Cardiac muscle cell (in vitro differentiated cells and primary cell): Measurements from ENCODE around the gene UPK1A. TPM values are rescaled to one million over a fixed set of nuclear protein-coding genes. Genes with fewer than 3 reads are reported as not detected.

ENCODE experiments used
- DNase-seq, 2 donors: peaks; one replicate each; pipeline versions ENCODE4 v3.0.0 to v3.0.0-alpha.2; 2010 to 2017; ENCODE audit warnings: low read depth in 1 of 2, low spot score in 1 of 2
- H3K27ac ChIP-seq: fragments of 200-600 bp; sonication (generic); 2 replicates; pipeline ENCODE4 v1.5.1; 2016
- H3K27me3 ChIP-seq: fragments of 200-600 bp; sonication (generic); 2 replicates; pipeline ENCODE4 v1.6.0; 2016; ENCODE audit warnings: control low read depth
- H3K36me3 ChIP-seq: fragments of 200-600 bp; sonication (generic); 2 replicates; pipeline ENCODE4 v1.5.1; 2016; ENCODE audit warnings: control low read depth
- H3K4me1 ChIP-seq: fragments of 200-600 bp; sonication (generic); 2 replicates; pipeline ENCODE4 v1.8.1; 2017; ENCODE audit warnings: low read depth, mild to moderate bottlenecking, mixed run types
- H3K4me3 ChIP-seq: fragments of 200-600 bp; sonication (generic); 2 replicates; pipeline ENCODE4 v1.5.1; 2016; ENCODE audit warnings: mild to moderate bottlenecking
- H3K9me3 ChIP-seq: fragments of 200-600 bp; sonication (generic); 2 replicates; pipeline ENCODE4 v1.5.1; 2017; ENCODE audit warnings: low read depth, mild to moderate bottlenecking, control low read depth
- CTCF ChIP-seq: IDR thresholded peaks from 2 replicates; pipeline ENCODE4 v1.5.1; 2012; ENCODE audit warnings: low read depth, mild to moderate bottlenecking, low read length
- polyA plus RNA-seq: library from polyadenylated mRNA; unstranded; fragments of >200 nt; fragmentation: Nextera tagmentation; extraction: Ambion mirVana; gene quantifications from 2 replicates; pipeline ENCODE4 v1.2.1, GENCODE V29; 2016
- total RNA-seq: library from RNA; depleted of rRNA; stranded (reverse); fragments of >200 nt; gene quantifications from 2 replicates; pipeline ENCODE4 v1.2.3, GENCODE V29; 2016

UPK1A gene
- total and polyA plus RNA-seq, 2 experiments from 2014 or later: 1.4 TPM; not detected in 1

- no peak overlapping the region for H3K27ac ChIP-seq
- no peaks in the 10 kb centered on the region for H3K9me3 ChIP-seq
- no peak overlapping the region for H3K4me3 ChIP-seq
- H3K36me3 ChIP-seq: no peaks in the 10 kb centered on the region
- peaks cover 6% of the 10 kb centered on the region for H3K4me1 ChIP-seq
- H3K27me3 ChIP-seq: no peaks in the 10 kb centered on the region
- TF ChIP-seq CTCF: no peak
- no peak for DNase-seq
Measured at GRCh38 chr19:35713904-35714495, 47.7 kb downstream of the UPK1A start.

GRCh38 chr19:35714601-35715354 is 48.5 kb downstream of the UPK1A start:
- no peak for TF ChIP-seq CTCF
- H3K9me3 ChIP-seq: no peaks in the 10 kb centered on the region
- H3K27ac ChIP-seq: no peak overlapping the region
- H3K36me3 ChIP-seq: no peaks in the 10 kb centered on the region
- H3K4me1 ChIP-seq: peaks cover 6% of the 10 kb centered on the region
- DNase-seq: no peak
- H3K27me3 ChIP-seq: no peaks in the 10 kb centered on the region
- no peak overlapping the region for H3K4me3 ChIP-seq

GRCh38 chr19:35715355-35715809 is 49.1 kb downstream of the UPK1A start:
- TF ChIP-seq CTCF: no peak
- H3K9me3 ChIP-seq: no peaks in the 10 kb centered on the region
- peaks cover 6% of the 10 kb centered on the region for H3K4me1 ChIP-seq
- H3K27me3 ChIP-seq: no peaks in the 10 kb centered on the region
- no peak overlapping the region for H3K27ac ChIP-seq
- H3K4me3 ChIP-seq: no peak overlapping the region
- DNase-seq: no peak
- no peaks in the 10 kb centered on the region for H3K36me3 ChIP-seq

- Histone ChIP-seq H3K27ac (peak overlapping the region; percentile 87), H3K36me3 (no peaks in the 10 kb centered on the region), H3K27me3 (no peaks in the 10 kb centered on the region), H3K4me1 (peaks cover 6% of the 10 kb centered on the region), H3K9me3 (no peaks in the 10 kb centered on the region), H3K4me3 (peak overlapping the region; percentile 70)
- peak in 1 of 2 donors; percentile 72 for DNase-seq
- TF ChIP-seq CTCF: no peak
Measured at GRCh38 chr19:35715981-35716800, 49.9 kb downstream of the UPK1A start.

GRCh38 chr19:35716801-35717664 is 50.7 kb downstream of the UPK1A start:
- DNase-seq: peak; percentile 84 to 91
- peak; percentile 87 for TF ChIP-seq CTCF
- H3K36me3 ChIP-seq: peaks cover 4% of the 10 kb centered on the region
- no peaks in the 10 kb centered on the region for H3K27me3 ChIP-seq
- H3K9me3 ChIP-seq: no peaks in the 10 kb centered on the region
- peak overlapping the region; percentile 87 for H3K27ac ChIP-seq
- H3K4me1 ChIP-seq: peaks cover 6% of the 10 kb centered on the region
- H3K4me3 ChIP-seq: peak overlapping the region; percentile 70
